Mononuclear cell (primary cell): ENCODE data around the gene PPARA. TPM values are rescaled to one million over a fixed set of nuclear protein-coding genes. Genes with fewer than 3 reads are reported as not detected.
"Not testable (repeated sequence)": the region's sequence is repeated elsewhere in the genome, so short reads cannot be mapped to it uniquely, and the experiment has no call there.

Experiments
- H3K27me3 ChIP-seq: 2 replicates; pipeline ENCODE4 v1.6.0; 2011; ENCODE audit warnings: low read length, control low read depth; ENCODE audit not compliant: insufficient read depth
- H3K4me1 ChIP-seq: 2 replicates; pipeline ENCODE4 v1.5.1; 2011; ENCODE audit warnings: mild to moderate bottlenecking, low read length, control low read depth; ENCODE audit not compliant: insufficient read depth
- H3K4me3 ChIP-seq: 2 replicates; pipeline ENCODE4 v1.5.1; 2011; ENCODE audit warnings: mild to moderate bottlenecking, low read length, moderate library complexity
- H3K9me3 ChIP-seq: 2 replicates; pipeline ENCODE4 v1.5.1; 2011; ENCODE audit warnings: low read depth, mild to moderate bottlenecking, control low read depth, low read length
- total RNA-seq: library from RNA; depleted of rRNA; stranded (reverse); fragments of >200 nt; gene quantifications from one replicate; pipeline ENCODE4 v1.2.3, GENCODE V29; 2012

PPARA gene
- total RNA-seq, 1 donor = 5.1 TPM

DNA sequence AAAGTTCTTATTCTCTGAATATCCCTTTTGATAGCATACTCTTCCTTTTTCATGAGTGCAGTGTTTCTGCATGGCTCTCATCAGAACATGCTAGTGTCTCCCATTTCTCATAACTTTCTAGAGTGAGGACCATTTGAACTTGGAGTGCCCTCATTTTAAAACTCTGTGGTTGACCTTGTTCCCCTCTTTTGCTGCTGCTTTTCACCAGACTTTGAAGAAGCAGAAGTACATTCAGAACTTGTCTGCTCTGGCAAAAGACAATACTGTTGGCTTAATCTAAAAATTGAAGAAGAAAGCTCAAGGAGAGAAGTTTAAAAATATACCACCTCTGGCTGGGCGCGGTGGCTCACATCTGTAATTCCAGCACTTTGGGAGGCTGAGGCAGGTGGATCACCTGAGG lies 35.0 kb downstream of the PPARA start:
- Histone ChIP-seq H3K4me1 (no peaks in the 10 kb centered on the region), H3K27me3 (no peaks in the 10 kb centered on the region), H3K9me3 (peaks cover 7% of the 10 kb centered on the region), H3K4me3 (no peak overlapping the region)

GRCh38 chr22:46187862-46188261 lies 37.5 kb downstream of the PPARA start:
- H3K9me3 ChIP-seq = no peaks in the 10 kb centered on the region
- H3K4me3 ChIP-seq = no peak overlapping the region

DNA sequence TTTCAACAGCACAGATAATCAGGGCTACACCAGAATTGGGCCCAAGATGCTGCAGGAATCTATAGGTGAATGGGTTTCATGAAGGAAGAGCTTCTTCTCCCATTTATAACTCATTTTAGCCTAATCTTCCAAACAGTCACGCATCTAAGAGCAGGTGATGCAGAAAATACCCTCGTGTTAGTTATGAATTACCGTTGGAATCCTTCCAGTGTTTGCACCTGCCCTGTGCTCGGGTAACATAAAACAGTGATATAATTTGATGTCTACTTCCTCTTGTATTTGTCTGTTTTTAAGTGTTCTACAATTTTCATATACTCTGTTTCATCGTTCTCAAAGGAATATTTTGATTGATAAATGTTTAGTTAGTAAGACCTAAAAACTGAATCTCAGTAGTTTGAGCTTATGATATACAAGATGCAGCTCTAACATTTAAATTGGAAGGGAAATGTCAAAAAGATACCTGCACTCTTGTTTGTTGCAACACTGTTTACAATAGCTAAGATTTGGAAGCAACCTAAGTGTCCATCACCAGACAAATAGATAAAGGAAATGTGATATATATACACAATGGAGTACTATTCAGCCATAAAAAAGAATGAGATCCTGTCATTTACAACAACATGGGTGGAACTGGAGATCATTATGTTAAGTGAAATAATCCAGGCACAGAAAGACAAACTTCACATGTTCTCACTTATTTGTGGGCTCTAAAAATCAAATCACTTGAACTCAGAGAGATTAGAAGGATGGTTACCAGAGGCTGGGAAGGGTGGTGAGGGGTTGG lies 42.1 kb downstream of the PPARA start:
- Histone ChIP-seq H3K27me3 (no peaks in the 10 kb centered on the region), H3K4me3 (no peak overlapping the region), H3K9me3 (no peaks in the 10 kb centered on the region), H3K4me1 (no peaks in the 10 kb centered on the region)

More at GRCh38 chr22:46187862-46188261, 37.5 kb downstream of the PPARA start:
- Histone ChIP-seq H3K27me3 (no peaks in the 10 kb centered on the region), H3K4me1 (no peaks in the 10 kb centered on the region)

- Histone ChIP-seq H3K9me3 (no peaks in the 10 kb centered on the region), H3K27me3 (no peaks in the 10 kb centered on the region), H3K4me1 (no peaks in the 10 kb centered on the region), H3K4me3 (no peak overlapping the region)
These were observed 43.6 kb downstream of the PPARA start for GRCh38 chr22:46193898-46194310.

GRCh38 chr22:46195487-46196165 lies 45.3 kb downstream of the PPARA start:
- Histone ChIP-seq H3K27me3 (no peaks in the 10 kb centered on the region), H3K4me1 (no peaks in the 10 kb centered on the region), H3K4me3 (no peak overlapping the region), H3K9me3 (no peaks in the 10 kb centered on the region)

DNA sequence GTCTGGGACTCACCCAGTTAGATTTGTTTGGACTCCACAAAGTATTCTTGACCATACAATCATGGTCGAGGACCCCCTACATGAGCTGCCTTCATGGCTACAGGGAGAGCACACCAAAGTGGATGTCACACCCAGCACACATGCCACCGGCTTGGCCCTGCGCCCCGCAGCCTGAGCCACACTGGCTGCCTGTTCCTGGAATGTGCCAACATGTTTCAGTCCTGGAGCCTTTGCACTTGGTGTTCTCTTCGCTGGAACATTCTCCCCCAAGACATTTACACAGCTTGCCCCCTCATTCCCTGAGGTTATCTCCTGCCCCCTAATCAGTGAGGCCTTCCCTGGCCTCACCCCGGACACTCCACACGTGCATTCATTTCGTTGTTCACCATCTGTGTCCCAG lies 46.0 kb downstream of the PPARA start:
- Histone ChIP-seq H3K4me1 (no peaks in the 10 kb centered on the region), H3K9me3 (no peaks in the 10 kb centered on the region), H3K27me3 (no peaks in the 10 kb centered on the region), H3K4me3 (no peak overlapping the region)

GRCh38 chr22:46198274-46198673 lies 47.9 kb downstream of the PPARA start:
- H3K4me1 ChIP-seq = no peaks in the 10 kb centered on the region
- H3K27me3 ChIP-seq = no peaks in the 10 kb centered on the region
- H3K9me3 ChIP-seq = no peaks in the 10 kb centered on the region
- H3K4me3 ChIP-seq = no peak overlapping the region

- not testable (repeated sequence) for H3K27me3 ChIP-seq, H3K4me3 ChIP-seq, H3K9me3 ChIP-seq, H3K4me1 ChIP-seq
These were observed 48.5 kb downstream of the PPARA start for GRCh38 chr22:46198806-46199205.

GRCh38 chr22:46201059-46201757 lies 50.9 kb downstream of the PPARA start:
- Histone ChIP-seq H3K4me3 (no peak overlapping the region), H3K4me1 (no peaks in the 10 kb centered on the region), H3K9me3 (no peaks in the 10 kb centered on the region), H3K27me3 (no peaks in the 10 kb centered on the region)

GRCh38 chr22:46202897-46203600 lies 52.7 kb downstream of the PPARA start:
- Histone ChIP-seq H3K27me3 (no peaks in the 10 kb centered on the region), H3K9me3 (no peaks in the 10 kb centered on the region), H3K4me1 (no peaks in the 10 kb centered on the region), H3K4me3 (no peak overlapping the region)

DNA sequence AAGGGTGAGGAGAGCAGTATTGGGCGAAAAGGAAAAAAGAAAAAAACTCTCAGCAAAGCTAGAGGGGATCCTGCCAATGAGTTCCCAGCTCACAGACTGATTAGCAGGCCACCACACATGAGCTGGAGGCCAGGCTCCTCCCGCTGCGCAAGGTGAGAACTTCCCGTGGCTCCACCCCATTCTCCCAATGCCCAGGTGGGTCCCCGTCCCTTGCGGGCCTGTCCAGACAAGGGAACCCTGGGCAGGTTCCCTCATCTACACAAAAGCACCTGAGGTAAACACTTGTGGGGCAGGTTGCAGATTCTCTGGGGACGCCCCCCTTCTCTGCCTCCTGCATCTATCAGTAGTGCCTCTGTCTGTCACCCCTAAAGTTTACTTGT lies 53.3 kb downstream of the PPARA start:
- Histone ChIP-seq H3K27me3 (no peaks in the 10 kb centered on the region), H3K4me1 (no peaks in the 10 kb centered on the region), H3K4me3 (no peak overlapping the region), H3K9me3 (no peaks in the 10 kb centered on the region)

DNA sequence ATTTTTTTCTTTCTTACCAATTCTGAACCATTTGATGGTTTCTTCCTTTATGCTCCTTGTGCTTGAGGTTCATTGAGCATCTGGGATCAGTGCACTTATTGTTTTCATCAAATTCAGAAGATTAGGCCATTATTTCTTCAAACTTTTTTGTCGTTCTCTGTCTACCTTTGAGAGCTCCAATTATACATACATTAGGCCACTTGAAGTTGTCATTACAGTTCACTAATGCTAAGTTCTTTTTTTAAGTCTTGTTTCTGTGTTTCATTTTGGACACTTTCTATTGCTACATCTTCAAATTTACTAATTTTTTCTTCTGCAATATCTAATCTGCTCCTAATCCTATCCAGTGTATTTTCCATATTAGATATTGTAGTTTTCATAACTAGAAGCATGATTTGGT lies 58.9 kb downstream of the PPARA start:
- H3K4me3 ChIP-seq = no peak overlapping the region
- no peaks in the 10 kb centered on the region for H3K27me3 ChIP-seq
- no peaks in the 10 kb centered on the region for H3K4me1 ChIP-seq

GRCh38 chr22:46212195-46212594 lies 61.9 kb downstream of the PPARA start:
- Histone ChIP-seq H3K4me1 (no peaks in the 10 kb centered on the region), H3K9me3 (peaks cover 9% of the 10 kb centered on the region), H3K4me3 (no peak overlapping the region), H3K27me3 (no peaks in the 10 kb centered on the region)

More for the DNA sequence above, 58.9 kb downstream of the PPARA start:
- H3K9me3 ChIP-seq = peaks cover 9% of the 10 kb centered on the region

DNA sequence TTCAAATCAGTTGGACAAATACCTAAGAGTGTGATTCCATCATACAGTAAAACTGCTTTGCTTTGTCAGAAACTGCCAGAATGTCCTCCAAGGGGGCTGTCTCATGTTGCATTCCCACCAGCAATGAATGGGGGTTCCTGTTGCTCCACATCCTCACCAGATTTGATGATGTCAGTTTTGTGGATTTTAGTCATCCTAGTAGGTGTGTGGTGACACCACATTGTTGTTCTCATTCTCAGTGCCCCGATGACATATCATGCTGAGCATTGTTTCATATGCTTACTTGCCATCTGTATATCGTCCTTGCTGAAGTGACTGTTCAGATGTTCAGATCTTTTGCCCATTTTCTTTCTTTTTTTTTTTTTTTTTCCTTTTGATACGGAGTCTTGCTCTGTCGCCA lies 62.7 kb downstream of the PPARA start:
- H3K4me1 ChIP-seq = no peaks in the 10 kb centered on the region
- peaks cover 9% of the 10 kb centered on the region for H3K9me3 ChIP-seq
- no peak overlapping the region for H3K4me3 ChIP-seq
- H3K27me3 ChIP-seq = no peaks in the 10 kb centered on the region

DNA sequence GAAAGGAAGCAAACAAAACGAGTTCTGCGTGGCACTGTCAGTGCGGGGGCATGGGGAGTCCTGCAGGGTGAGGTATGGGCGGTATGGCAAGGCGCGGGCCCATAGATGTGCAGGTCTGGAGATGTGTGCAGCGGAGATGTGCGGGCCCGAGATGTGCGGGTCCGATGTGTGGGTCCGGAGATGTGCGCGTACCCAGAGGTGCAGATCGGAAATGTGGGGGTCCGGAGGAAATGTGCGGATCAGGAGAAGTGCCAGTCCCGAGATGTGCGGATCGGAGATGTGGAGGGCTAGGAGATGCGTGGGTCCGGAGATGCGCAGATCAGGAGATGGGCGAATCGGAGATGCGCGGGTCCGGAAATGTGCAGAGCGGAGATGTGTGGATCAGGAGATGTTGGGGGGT lies 63.8 kb downstream of the PPARA start:
- Histone ChIP-seq H3K27me3 (no peaks in the 10 kb centered on the region), H3K4me3 (no peak overlapping the region), H3K9me3 (peaks cover 4% of the 10 kb centered on the region), H3K4me1 (no peaks in the 10 kb centered on the region)
